HG03103 (cell line): Measurements from ENCODE around the gene TMEM164.

Experiments used
- ATAC-seq: cut with Tn5 transposase; IDR thresholded peaks from one replicate; pipeline ENCODE4 v1.9.1; 2021; ENCODE audit warnings: low read depth; ENCODE audit not compliant: unreplicated experiment

TMEM164 gene

DNA sequence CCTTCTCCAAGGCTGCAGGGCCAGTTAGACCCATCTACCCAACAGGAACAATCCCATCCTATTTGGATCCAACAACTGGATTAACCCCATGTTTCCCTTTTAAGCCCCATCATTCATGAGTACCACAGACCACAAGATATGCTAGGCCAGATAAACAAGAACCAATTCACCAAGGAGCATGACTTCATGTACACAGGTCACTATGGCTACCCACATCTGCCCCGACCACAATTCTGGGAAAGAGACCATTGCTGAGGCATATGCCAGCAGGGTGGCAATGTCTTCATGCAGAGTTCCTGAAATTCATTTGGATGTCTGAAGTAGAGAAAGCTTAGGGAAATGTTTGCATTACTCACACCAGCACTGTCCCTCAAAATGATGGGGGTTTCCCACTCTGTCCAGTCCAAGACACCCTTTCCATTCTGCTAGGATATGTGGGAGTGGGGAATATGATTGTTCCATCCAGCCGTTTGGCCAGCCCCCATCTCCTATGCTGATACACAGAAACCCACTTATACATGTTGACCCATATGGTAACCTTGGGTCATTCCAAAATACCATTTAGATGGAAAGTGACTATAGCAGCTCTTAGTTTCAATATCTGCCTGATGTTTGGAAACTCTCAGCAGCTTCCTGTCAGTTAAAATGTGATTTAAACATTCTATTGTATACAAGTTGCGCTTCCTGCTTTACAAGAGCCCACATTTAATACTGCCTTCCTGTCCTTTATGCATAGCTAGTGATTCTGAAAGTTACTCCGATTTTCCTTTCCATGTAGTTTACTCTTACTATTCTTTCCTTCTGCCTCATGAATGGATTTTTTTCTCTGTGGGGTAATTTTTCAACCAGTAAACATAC, 186.0 kb downstream of the TMEM164 start:
- no peak for ATAC-seq

GRCh38 chrX:110192516-110192915, 189.6 kb downstream of the TMEM164 start:
- no peak for ATAC-seq

DNA sequence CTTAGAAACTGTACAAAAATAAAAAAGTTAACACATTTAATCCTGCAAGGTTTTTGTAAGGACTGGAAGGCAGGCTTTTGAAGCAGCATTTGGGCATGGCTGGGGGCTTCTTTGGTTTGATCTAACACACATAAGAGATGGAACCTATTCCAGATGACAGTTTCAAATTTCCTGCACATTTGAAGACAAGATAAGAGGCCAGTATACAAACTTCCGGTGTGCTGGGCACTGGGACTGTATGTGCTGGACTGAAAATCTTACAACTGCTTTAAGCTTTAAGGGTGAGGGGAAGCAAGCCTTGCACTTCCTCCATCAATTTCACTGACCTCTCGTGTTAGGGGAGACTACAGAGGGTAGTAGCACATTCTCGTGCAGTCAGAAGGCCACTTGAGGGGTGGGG, 192.1 kb downstream of the TMEM164 start:
- ATAC-seq, result no peak

- ATAC-seq, result no peak
These were observed 198.9 kb downstream of the TMEM164 start for GRCh38 chrX:110201799-110202198.

GRCh38 chrX:110204986-110205385, 202.1 kb downstream of the TMEM164 start:
- no peak for ATAC-seq

GRCh38 chrX:110208092-110208491, 205.2 kb downstream of the TMEM164 start:
- ATAC-seq, result no peak

GRCh38 chrX:110210417-110211139, 207.7 kb downstream of the TMEM164 start:
- ATAC-seq, result no peak

- no peak for ATAC-seq
These were observed 208.4 kb downstream of the TMEM164 start for GRCh38 chrX:110211340-110211739.

DNA sequence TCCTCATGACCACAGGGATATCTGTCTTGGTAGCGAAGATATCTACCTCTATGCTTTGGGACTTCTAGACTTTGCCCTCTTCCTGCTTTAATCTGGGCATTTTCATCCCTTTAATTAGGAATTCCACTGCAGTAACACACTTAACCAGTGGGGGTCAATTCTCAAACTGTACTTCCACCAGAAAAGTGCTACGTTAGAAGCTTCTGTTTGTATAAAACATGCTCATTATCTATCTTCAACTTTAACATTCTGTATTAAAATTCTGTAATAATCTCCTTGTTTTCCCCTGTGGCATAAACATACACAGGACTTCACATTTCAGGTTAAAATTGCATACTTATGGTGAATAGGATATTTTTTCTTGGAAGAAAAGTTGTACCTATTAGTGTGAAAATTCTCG, 209.4 kb downstream of the TMEM164 start:
- ATAC-seq, result no peak

DNA sequence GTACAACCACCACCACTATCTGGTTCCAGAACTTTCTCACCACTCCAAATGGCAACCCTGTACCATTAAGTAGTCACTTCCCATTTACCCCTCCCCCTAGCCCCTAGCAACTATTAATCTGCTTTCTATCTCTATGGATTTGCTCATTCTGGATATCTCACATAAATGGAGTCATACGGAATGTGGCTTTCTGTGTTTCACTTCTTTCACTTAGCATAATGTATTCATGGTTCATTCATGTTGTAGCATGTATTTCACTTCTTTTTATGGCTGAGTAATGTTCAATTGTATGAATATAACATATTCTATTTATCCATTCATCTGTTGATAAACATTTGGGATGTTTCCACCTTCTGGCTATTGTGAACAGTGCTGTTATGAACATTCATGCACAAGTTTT, 210.3 kb downstream of the TMEM164 start:
- ATAC-seq, result no peak

DNA sequence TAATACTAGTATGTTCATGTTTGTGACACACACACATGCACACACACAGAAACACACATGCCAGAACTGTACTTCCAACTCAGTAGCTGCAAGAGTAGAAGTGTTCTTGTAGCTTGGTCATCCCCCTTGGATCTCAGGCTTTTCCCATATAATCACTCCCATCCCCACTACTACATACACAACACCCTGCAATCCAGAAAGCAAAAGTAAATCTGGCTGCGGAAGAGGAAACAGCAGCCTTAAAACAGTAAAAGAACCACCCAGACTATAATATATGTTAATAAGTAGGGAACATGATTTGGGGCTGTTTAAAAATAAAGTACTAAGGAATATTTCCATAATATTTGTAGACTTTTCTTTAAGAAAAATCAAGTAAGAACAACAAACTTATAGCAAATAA, 211.8 kb downstream of the TMEM164 start:
- ATAC-seq, result no peak

DNA sequence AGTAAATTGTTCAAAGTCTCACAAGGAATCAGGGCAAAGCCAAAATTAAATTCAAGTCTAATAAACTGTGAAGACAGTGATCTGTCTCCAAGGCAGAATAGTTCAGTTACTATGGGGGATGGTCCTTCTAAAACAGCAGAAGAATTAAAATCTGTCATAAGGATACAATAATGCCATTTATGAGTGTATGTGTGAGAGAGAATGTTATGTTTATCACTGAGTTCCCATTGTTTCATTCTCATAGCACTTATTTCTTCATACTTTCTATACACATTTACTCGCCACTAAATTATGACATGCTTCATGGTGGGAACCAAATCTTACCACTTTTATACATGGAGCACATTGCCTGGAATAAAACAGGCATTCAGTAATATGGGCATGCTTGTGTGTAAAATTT, 212.5 kb downstream of the TMEM164 start:
- ATAC-seq, result no peak

DNA sequence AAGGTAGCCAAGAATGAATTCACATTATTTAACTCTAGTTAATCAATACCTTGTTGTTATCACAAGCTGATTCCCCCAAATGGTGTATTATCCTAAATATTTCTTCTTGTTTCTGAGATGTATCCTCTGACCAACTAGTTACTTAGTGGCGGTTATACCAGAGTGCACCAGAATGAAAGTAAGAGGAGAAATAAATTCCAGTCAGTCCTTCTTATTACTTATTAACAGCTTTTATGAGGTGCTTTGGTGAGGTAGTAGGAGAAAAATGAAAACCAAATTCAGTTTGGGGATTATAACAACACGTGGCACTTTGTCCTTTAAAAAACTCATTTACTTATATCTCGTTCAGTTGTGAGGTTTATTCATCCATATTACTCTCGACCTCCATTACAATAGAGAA, 213.1 kb downstream of the TMEM164 start:
- no peak for ATAC-seq

- no peak for ATAC-seq
These were observed 215.7 kb downstream of the TMEM164 start for GRCh38 chrX:110218591-110218990.

GRCh38 chrX:110219920-110220319, 217.0 kb downstream of the TMEM164 start:
- no peak for ATAC-seq

- no peak for ATAC-seq
These were observed 219.8 kb downstream of the TMEM164 start for GRCh38 chrX:110222497-110223257.

- ATAC-seq, result no peak
These were observed 222.2 kb downstream of the TMEM164 start for GRCh38 chrX:110224926-110225617.

DNA sequence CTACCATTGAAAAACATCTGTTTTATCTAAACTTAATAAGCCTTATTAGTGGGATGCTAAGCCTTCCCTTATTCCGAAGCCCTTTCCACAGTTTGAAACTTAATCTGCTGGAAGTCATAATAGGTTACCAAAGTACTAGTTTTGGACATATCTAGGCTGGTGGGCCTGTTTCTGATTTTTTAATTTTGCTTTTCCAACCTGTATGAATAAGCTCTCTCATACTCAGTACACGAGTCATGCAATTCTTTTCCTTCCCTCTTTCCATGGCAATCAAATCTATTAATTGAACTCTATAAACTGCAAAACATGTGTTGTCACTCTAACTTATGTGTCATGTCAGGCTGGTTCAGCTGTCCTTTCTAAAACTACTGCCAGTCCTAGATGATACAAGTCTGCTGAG, 224.0 kb downstream of the TMEM164 start:
- no peak for ATAC-seq
